ENCODE results near the gene NEK6.

DNA sequence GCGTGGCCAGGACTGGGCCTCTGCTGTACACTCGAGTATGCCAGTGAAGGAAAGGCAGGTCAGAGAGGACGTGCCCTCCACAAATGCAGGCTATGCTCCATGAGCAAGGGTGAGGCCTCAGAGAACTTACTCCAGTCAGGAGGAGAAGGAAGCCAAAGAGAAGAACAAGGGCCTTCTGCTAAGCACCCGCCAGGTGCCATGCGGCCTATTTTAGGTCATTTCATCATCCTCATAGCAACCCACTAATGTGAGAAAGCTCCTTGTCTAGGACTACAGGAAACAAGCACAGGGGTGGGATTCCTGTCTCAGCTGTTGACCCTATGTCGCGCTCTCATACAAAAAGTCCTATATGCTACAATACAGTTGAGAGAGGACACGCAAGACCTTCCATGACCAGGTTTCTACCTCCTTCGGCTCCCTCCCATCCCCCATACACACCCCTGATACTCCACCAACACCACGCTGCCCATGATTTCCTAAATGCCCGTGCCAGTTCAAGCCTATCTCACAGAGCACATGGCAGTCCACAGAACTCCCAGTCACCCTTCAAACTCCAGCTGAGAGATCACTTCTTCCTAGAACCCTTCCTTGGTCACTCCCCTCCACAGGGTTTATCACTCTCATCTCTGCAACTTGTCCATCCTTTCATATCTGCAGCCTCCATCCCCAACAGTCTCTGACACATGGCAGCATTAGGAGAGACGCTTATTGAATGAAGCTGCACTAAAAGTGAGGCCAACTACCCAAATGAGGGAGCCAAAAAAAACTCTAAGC lies 130.7 kb downstream of the NEK6 start:
- TF ChIP-seq, protein P1, sequence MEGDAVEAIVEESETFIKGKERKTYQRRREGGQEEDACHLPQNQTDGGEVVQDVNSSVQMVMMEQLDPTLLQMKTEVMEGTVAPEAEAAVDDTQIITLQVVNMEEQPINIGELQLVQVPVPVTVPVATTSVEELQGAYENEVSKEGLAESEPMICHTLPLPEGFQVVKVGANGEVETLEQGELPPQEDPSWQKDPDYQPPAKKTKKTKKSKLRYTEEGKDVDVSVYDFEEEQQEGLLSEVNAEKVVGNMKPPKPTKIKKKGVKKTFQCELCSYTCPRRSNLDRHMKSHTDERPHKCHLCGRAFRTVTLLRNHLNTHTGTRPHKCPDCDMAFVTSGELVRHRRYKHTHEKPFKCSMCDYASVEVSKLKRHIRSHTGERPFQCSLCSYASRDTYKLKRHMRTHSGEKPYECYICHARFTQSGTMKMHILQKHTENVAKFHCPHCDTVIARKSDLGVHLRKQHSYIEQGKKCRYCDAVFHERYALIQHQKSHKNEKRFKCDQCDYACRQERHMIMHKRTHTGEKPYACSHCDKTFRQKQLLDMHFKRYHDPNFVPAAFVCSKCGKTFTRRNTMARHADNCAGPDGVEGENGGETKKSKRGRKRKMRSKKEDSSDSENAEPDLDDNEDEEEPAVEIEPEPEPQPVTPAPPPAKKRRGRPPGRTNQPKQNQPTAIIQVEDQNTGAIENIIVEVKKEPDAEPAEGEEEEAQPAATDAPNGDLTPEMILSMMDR (IDR thresholded peaks at IDR 0.05): no peak
- TF ChIP-seq POLR2A (IDR thresholded peaks at IDR 0.05): no peak
